ENCODE results near the gene KRT31. TPM values are rescaled to one million over a fixed set of nuclear protein-coding genes. Genes with fewer than 3 reads are reported as not detected.

Gene KRT31
- total RNA-seq, 2 donors from 2014 or later: not detected

DNA sequence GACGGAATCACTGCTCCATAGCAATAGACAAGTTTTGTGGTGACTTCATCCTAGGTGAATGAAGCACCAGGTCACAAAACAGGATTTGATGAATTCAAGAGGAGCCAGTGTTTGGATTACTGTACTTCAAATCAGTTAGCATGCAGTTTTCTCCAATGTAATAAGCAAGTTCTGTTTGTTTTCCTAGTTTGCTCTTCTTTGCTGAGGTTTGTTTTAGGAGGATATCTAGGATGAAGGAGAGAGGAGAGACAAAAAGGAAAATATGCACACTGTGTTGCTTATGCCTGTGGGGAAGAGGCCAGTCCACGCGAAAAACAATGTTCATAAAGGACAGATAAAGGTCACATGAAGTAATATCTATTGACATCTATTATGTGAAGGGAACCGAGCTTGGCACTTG is 18.0 kb upstream of the KRT31 start:
- no peak for TF ChIP-seq POLR2AphosphoS5 (IDR thresholded peaks at IDR 0.05)
- TF ChIP-seq POLR2A (IDR thresholded peaks at IDR 0.05): no peak
- TF ChIP-seq, protein P1, sequence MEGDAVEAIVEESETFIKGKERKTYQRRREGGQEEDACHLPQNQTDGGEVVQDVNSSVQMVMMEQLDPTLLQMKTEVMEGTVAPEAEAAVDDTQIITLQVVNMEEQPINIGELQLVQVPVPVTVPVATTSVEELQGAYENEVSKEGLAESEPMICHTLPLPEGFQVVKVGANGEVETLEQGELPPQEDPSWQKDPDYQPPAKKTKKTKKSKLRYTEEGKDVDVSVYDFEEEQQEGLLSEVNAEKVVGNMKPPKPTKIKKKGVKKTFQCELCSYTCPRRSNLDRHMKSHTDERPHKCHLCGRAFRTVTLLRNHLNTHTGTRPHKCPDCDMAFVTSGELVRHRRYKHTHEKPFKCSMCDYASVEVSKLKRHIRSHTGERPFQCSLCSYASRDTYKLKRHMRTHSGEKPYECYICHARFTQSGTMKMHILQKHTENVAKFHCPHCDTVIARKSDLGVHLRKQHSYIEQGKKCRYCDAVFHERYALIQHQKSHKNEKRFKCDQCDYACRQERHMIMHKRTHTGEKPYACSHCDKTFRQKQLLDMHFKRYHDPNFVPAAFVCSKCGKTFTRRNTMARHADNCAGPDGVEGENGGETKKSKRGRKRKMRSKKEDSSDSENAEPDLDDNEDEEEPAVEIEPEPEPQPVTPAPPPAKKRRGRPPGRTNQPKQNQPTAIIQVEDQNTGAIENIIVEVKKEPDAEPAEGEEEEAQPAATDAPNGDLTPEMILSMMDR (IDR thresholded peaks at IDR 0.05): no peak
- H3K9me3 ChIP-seq: no peaks in the 10 kb centered on the region
- H3K4me1 ChIP-seq (replicated peaks): peaks cover 3% of the 10 kb centered on the region
- no peak overlapping the region for H3K4me3 ChIP-seq
- WGBS: 60% methylated on average over 4 of the region's 4 CpGs
- H3K27ac ChIP-seq: no peak overlapping the region
- H3K27me3 ChIP-seq (replicated peaks; ENCODE audit: insufficient read depth): no peaks in the 10 kb centered on the region
- intact Hi-C loops (cut with DNase I): no loop called here
- H3K36me3 ChIP-seq: no peaks in the 10 kb centered on the region
- no peak for DNase-seq (ENCODE audit: low spot score)

- Histone ChIP-seq H3K27me3 (replicated peaks; ENCODE audit: insufficient read depth) (no peaks in the 10 kb centered on the region), H3K4me3 (no peak overlapping the region), H3K4me1 (replicated peaks) (peaks cover 3% of the 10 kb centered on the region), H3K27ac (no peak overlapping the region), H3K9me3 (no peaks in the 10 kb centered on the region), H3K36me3 (no peaks in the 10 kb centered on the region)
- 94% methylated on average over 2 of the region's 2 CpGs for WGBS
- DNase-seq (ENCODE audit: low spot score): no peak
- TF ChIP-seq POLR2A (IDR thresholded peaks at IDR 0.05): no peak
- TF ChIP-seq, protein P1 (IDR thresholded peaks at IDR 0.05): no peak
- no peak for TF ChIP-seq POLR2AphosphoS5 (IDR thresholded peaks at IDR 0.05)
- intact Hi-C loops (cut with DNase I): no loop called here
Observed at GRCh38 chr17:41413982-41414381, 16.6 kb upstream of the KRT31 start.

- Histone ChIP-seq H3K27ac (no peak overlapping the region), H3K27me3 (replicated peaks; ENCODE audit: insufficient read depth) (no peaks in the 10 kb centered on the region), H3K4me1 (replicated peaks) (peaks cover 3% of the 10 kb centered on the region), H3K9me3 (no peaks in the 10 kb centered on the region), H3K4me3 (no peak overlapping the region), H3K36me3 (no peaks in the 10 kb centered on the region)
- 58% methylated on average over 5 of the region's 5 CpGs for WGBS
- TF ChIP-seq POLR2AphosphoS5 (IDR thresholded peaks at IDR 0.05): no peak
- no peak for TF ChIP-seq POLR2A (IDR thresholded peaks at IDR 0.05)
- TF ChIP-seq, protein P1 (IDR thresholded peaks at IDR 0.05): no peak
- no peak for DNase-seq (ENCODE audit: low spot score)
- intact Hi-C loops (cut with DNase I): no loop called here
Observed at GRCh38 chr17:41413353-41413957, 16.0 kb upstream of the KRT31 start.

GRCh38 chr17:41411072-41411840 is 13.8 kb upstream of the KRT31 start:
- no peaks in the 10 kb centered on the region for H3K27me3 ChIP-seq (replicated peaks; ENCODE audit: insufficient read depth)
- H3K4me1 ChIP-seq (replicated peaks): no peaks in the 10 kb centered on the region
- 94% methylated on average over 20 of the region's 20 CpGs for WGBS
- DNase-seq (ENCODE audit: low spot score): no peak
- no peak overlapping the region for H3K27ac ChIP-seq
- TF ChIP-seq, protein P1 (IDR thresholded peaks at IDR 0.05): no peak
- no peak for TF ChIP-seq POLR2AphosphoS5 (IDR thresholded peaks at IDR 0.05)
- no peak for TF ChIP-seq POLR2A (IDR thresholded peaks at IDR 0.05)
- H3K4me3 ChIP-seq: no peak overlapping the region
- H3K9me3 ChIP-seq: no peaks in the 10 kb centered on the region
- intact Hi-C loops (cut with DNase I): no loop called here
- no peaks in the 10 kb centered on the region for H3K36me3 ChIP-seq

- H3K36me3 ChIP-seq: no peaks in the 10 kb centered on the region
- no peaks in the 10 kb centered on the region for H3K27me3 ChIP-seq (replicated peaks; ENCODE audit: insufficient read depth)
- H3K4me1 ChIP-seq (replicated peaks): no peaks in the 10 kb centered on the region
- 96% methylated on average over 10 of the region's 10 CpGs for WGBS
- DNase-seq (ENCODE audit: low spot score): no peak
- H3K4me3 ChIP-seq: no peak overlapping the region
- TF ChIP-seq, protein P1 (IDR thresholded peaks at IDR 0.05): no peak
- TF ChIP-seq POLR2AphosphoS5 (IDR thresholded peaks at IDR 0.05): no peak
- no peak for TF ChIP-seq POLR2A (IDR thresholded peaks at IDR 0.05)
- H3K27ac ChIP-seq: no peak overlapping the region
- H3K9me3 ChIP-seq: no peaks in the 10 kb centered on the region
- intact Hi-C loops (cut with DNase I): no loop called here
Observed at GRCh38 chr17:41407226-41407625, 9.8 kb upstream of the KRT31 start.
